HTERT RPE-1 (cell line): Measurements from ENCODE around the gene SIKE1.
"Not testable (repeated sequence)": the region's sequence is repeated elsewhere in the genome, so short reads cannot be mapped to it uniquely, and the experiment has no call there.

Source experiments
- in situ Hi-C: fragments of 300-500 bp; cut with MboI; formaldehyde crosslinking; loops from 4 replicates; pipeline ENCODE4 v1.14.3; 2020; ENCODE audit warnings: low sequenced_read_pairs

SIKE1 gene

GRCh38 chr1:114780344-114781226 is at the start of gene SIKE1:
Gene SIKE1, minus strand, starts transcription at chr1:114780685. Its CDS starts 78 bp downstream, at chr1:114780607.
- in situ Hi-C loops = no loop called here

- in situ Hi-C loops = not testable (repeated sequence)
These were observed 49.6 kb upstream of the SIKE1 start for GRCh38 chr1:114830075-114830474.

GRCh38 chr1:114828251-114828650 is 47.8 kb upstream of the SIKE1 start:
- in situ Hi-C loops = no loop called here

GRCh38 chr1:114821978-114822377 is 41.5 kb upstream of the SIKE1 start:
- in situ Hi-C loops = no loop called here

GRCh38 chr1:114820392-114820791 is 39.9 kb upstream of the SIKE1 start:
- in situ Hi-C loops = no loop called here

- in situ Hi-C loops = no loop called here
These were observed 39.4 kb upstream of the SIKE1 start for GRCh38 chr1:114819869-114820268.

GRCh38 chr1:114804449-114804848 is 24.0 kb upstream of the SIKE1 start:
- in situ Hi-C loops = not testable (repeated sequence)

GRCh38 chr1:114803001-114803400 is 22.5 kb upstream of the SIKE1 start:
- in situ Hi-C loops = no loop called here

GRCh38 chr1:114794038-114794437 is 13.6 kb upstream of the SIKE1 start:
- in situ Hi-C loops = no loop called here

- in situ Hi-C loops = not testable (repeated sequence)
These were observed 10.1 kb upstream of the SIKE1 start for GRCh38 chr1:114790581-114790980.

- in situ Hi-C loops = not testable (repeated sequence)
These were observed 6.0 kb upstream of the SIKE1 start for GRCh38 chr1:114786440-114786839.

GRCh38 chr1:114782476-114782875 is 2.0 kb upstream of the SIKE1 start:
- in situ Hi-C loops = no loop called here

GRCh38 chr1:114779722-114780121 is 763 bp downstream of the SIKE1 start:
- in situ Hi-C loops = no loop called here

- in situ Hi-C loops = not testable (repeated sequence)
These were observed 3.8 kb downstream of the SIKE1 start for GRCh38 chr1:114776726-114777125.

- in situ Hi-C loops = no loop called here
These were observed 8.5 kb downstream of the SIKE1 start for GRCh38 chr1:114771992-114772391.

GRCh38 chr1:114770989-114771388 is 9.5 kb downstream of the SIKE1 start:
- in situ Hi-C loops = no loop called here

GRCh38 chr1:114764689-114765088 is 15.8 kb downstream of the SIKE1 start:
- in situ Hi-C loops = no loop called here

- in situ Hi-C loops = no loop called here
These were observed 22.1 kb downstream of the SIKE1 start for GRCh38 chr1:114758256-114758832.

- in situ Hi-C loops = no loop called here
These were observed 22.8 kb downstream of the SIKE1 start, which contains the start of gene CSDE1 for GRCh38 chr1:114757455-114758255. Gene CSDE1, minus strand, starts transcription at chr1:114757984. Its CDS starts 18,094 bp downstream, at chr1:114739890.

GRCh38 chr1:114756949-114757454 is 23.5 kb downstream of the SIKE1 start:
- in situ Hi-C loops = no loop called here
